Measurements from ENCODE around the gene USP13. TPM values are rescaled to one million over a fixed set of nuclear protein-coding genes. Genes with fewer than 3 reads are reported as not detected.

USP13 gene
- total RNA-seq, 4 donors from 2014 or later: 2.3 to 8.3 (median 5.8) TPM

DNA sequence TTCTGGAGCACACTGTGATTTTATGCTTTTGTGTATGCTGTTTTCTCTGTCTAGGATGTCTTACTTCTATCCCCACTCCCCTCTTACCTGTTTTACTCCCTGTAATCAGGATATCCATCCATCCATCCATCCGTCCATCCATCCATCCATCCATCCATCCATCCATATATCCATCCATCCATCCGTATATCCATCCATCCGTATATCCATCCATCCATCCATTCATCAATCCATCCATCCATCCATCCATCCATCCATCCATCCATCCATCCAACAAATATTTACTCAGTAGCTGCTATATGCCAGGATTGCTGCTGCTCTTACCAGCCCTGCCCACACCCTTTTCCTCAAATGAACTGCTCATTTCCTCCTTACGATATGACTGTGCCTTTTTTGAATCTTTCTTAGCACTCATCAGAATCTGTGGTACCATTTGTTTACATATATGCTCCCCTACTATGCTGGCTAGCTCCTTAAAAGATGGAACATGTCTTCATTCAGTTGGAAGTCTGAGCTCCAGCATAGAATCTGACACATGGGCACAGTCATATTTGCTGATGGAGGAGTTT lies 35.2 kb downstream of the USP13 start:
- Histone ChIP-seq H3K27me3 (no peaks in the 10 kb centered on the region), H3K36me3 (peaks cover 5% of the 10 kb centered on the region), H3K4me3 (no peak overlapping the region), H3K9me3 (no peaks in the 10 kb centered on the region), H3K27ac (no peak overlapping the region), H3K4me1 (no peaks in the 10 kb centered on the region)
- WGBS: 81% methylated on average over 4 of the region's 4 CpGs
- no peak for TF ChIP-seq CTCF (IDR thresholded peaks at IDR 0.05)
- no peak for TF ChIP-seq POLR2A (IDR thresholded peaks at IDR 0.05)
- no peak for TF ChIP-seq POLR2AphosphoS5 (IDR thresholded peaks at IDR 0.05)
- TF ChIP-seq EP300 (IDR thresholded peaks at IDR 0.05): no peak
- no peak for DNase-seq (ENCODE audit: low spot score in 2 of 2)

DNA sequence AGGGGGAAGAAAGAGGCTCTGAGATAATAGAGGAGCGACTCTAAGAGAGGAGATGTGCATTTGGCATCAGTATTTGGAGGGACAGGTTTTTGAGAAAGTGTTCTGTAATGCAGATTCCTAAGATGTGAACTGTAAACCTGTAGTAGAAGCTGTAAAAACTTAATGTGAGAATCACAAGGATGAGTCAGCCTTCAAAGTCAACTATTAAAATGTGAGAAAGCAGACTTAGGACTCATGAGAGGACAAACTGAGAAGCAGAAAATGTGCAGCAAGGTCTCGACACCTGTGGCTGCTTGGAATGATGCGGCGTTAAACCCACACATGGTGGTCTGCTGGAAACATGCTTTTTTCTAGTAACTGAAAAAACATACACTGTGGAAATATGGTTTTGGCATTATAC lies 36.0 kb downstream of the USP13 start:
- WGBS: 96% methylated on average over 4 of the region's 4 CpGs
- no peak for DNase-seq (ENCODE audit: low spot score in 2 of 2)
- Histone ChIP-seq H3K4me1 (no peaks in the 10 kb centered on the region), H3K27ac (no peak overlapping the region), H3K36me3 (peaks cover 5% of the 10 kb centered on the region), H3K27me3 (no peaks in the 10 kb centered on the region), H3K9me3 (no peaks in the 10 kb centered on the region), H3K4me3 (no peak overlapping the region)
- no peak for TF ChIP-seq EP300 (IDR thresholded peaks at IDR 0.05)
- no peak for TF ChIP-seq POLR2AphosphoS5 (IDR thresholded peaks at IDR 0.05)
- no peak for TF ChIP-seq POLR2A (IDR thresholded peaks at IDR 0.05)
- no peak for TF ChIP-seq CTCF (IDR thresholded peaks at IDR 0.05)

DNA sequence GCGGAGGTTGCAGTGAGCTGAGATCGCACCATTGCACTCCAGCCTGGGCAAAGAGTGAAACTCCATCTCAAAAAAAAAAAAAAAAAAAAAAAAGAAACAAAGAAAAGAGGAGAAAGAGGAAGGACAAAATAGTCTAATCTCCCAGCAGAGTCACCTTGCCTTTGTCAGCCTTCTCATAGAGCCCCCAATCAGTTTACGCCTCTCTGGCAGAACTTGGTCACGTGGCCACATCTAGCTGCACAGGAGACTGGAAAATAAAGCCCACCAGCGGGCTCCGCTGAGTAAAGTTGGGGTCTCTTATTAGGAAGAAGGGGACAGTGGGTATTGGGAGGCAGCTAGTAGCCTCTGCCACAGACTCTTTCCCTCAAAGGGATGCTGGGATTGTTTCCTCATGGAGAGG lies 41.9 kb downstream of the USP13 start:
- Histone ChIP-seq H3K4me1 (no peaks in the 10 kb centered on the region), H3K4me3 (no peak overlapping the region), H3K27me3 (no peaks in the 10 kb centered on the region), H3K9me3 (no peaks in the 10 kb centered on the region), H3K27ac (no peak overlapping the region), H3K36me3 (no peaks in the 10 kb centered on the region)
- WGBS: 100% methylated on average over 6 of the region's 6 CpGs
- no peak for TF ChIP-seq POLR2A (IDR thresholded peaks at IDR 0.05)
- TF ChIP-seq EP300 (IDR thresholded peaks at IDR 0.05): no peak
- no peak for TF ChIP-seq POLR2AphosphoS5 (IDR thresholded peaks at IDR 0.05)
- TF ChIP-seq CTCF (IDR thresholded peaks at IDR 0.05): no peak
- DNase-seq (ENCODE audit: low spot score in 2 of 2): no peak

- no peak overlapping the region for H3K27ac ChIP-seq
- H3K4me3 ChIP-seq: no peak overlapping the region
- WGBS: 78% methylated on average over 4 of the region's 4 CpGs
- H3K9me3 ChIP-seq: no peaks in the 10 kb centered on the region
- no peak for DNase-seq (ENCODE audit: low spot score in 2 of 2)
- no peaks in the 10 kb centered on the region for H3K4me1 ChIP-seq
- TF ChIP-seq POLR2A (IDR thresholded peaks at IDR 0.05) (no peak), POLR2AphosphoS5 (IDR thresholded peaks at IDR 0.05) (no peak), CTCF (IDR thresholded peaks at IDR 0.05) (no peak), EP300 (IDR thresholded peaks at IDR 0.05) (no peak)
- no peaks in the 10 kb centered on the region for H3K27me3 ChIP-seq
- H3K36me3 ChIP-seq: no peaks in the 10 kb centered on the region
Measured at GRCh38 chr3:179695672-179696313, 43.0 kb downstream of the USP13 start.

DNA sequence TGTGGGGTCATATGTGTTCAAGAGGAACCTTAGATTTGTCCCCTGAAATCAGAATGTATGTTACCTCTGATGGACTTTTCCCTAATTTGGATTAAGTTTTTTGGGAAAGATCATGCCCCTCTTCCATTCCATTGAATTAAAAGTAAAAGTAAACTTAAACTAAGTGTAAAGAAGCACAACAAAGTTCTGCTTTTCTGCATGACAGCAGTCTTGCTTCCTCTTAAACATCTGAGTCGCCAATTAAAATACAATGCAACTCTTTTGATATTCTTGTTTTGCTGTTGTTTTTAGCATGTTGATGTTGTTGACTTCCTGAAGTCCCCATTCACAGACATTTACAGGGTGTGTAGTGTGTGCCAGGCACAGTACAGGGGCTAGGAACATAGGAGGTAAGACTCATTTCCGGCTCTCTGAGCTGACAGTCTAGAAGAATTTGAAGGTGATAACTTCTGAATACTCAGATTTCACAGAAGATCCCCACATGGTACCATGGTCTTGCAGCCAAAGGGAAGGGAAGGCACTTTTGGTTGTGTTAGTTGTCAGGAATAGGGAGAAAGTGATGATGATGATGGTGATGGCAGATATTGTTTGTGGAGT lies 45.0 kb downstream of the USP13 start:
- DNase-seq (ENCODE audit: low spot score in 2 of 2): no peak
- no peaks in the 10 kb centered on the region for H3K27me3 ChIP-seq
- H3K27ac ChIP-seq: no peak overlapping the region
- H3K4me1 ChIP-seq: no peaks in the 10 kb centered on the region
- 92% methylated on average over 2 of the region's 2 CpGs for WGBS
- H3K36me3 ChIP-seq: no peaks in the 10 kb centered on the region
- TF ChIP-seq POLR2A (IDR thresholded peaks at IDR 0.05) (no peak), POLR2AphosphoS5 (IDR thresholded peaks at IDR 0.05) (no peak), EP300 (IDR thresholded peaks at IDR 0.05) (no peak)
- H3K4me3 ChIP-seq: no peak overlapping the region
- H3K9me3 ChIP-seq: no peaks in the 10 kb centered on the region
